Fibroblast of skin of abdomen (primary cell): Measurements from ENCODE around the gene PSMB3.

Experiments
- DNase-seq: peaks from one replicate; pipeline ENCODE4 v3.0.0-alpha.2; 2013

The PSMB3 gene

DNA sequence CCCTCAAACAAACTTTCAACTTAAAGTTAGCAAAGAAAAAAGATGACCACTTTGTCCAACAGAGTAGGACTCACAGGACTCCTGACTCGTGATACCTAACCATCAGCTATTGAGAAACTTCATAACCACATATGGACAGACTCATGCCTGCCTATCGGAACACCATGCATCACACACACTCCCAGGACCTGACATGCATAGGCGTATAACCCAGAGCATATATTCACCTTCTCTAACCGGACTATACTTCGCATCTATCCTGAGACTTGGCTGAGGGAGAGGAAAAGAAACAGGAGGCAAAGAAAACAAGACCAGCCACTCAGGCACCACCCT lies 44.6 kb downstream of the PSMB3 start:
- DNase-seq = no peak

DNA sequence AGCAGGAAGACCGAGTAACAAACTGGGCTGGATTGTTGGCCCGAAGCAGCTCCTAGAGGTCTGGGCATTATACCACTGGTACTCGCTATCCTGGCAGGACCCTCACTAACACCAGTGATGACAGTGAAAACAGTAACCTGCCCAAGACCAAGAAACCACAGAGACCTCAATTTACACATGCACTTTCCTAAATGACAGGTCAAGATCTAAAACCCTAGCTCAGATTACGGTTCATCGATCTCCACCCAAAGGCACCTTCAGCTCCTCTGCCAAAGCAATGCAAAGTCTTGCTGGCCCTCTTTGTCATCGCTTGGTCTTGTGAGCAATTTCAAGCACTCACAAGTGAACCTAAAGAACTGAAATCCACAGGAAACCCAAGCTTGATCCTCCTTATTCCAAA lies 45.3 kb downstream of the PSMB3 start:
- DNase-seq = no peak

DNA sequence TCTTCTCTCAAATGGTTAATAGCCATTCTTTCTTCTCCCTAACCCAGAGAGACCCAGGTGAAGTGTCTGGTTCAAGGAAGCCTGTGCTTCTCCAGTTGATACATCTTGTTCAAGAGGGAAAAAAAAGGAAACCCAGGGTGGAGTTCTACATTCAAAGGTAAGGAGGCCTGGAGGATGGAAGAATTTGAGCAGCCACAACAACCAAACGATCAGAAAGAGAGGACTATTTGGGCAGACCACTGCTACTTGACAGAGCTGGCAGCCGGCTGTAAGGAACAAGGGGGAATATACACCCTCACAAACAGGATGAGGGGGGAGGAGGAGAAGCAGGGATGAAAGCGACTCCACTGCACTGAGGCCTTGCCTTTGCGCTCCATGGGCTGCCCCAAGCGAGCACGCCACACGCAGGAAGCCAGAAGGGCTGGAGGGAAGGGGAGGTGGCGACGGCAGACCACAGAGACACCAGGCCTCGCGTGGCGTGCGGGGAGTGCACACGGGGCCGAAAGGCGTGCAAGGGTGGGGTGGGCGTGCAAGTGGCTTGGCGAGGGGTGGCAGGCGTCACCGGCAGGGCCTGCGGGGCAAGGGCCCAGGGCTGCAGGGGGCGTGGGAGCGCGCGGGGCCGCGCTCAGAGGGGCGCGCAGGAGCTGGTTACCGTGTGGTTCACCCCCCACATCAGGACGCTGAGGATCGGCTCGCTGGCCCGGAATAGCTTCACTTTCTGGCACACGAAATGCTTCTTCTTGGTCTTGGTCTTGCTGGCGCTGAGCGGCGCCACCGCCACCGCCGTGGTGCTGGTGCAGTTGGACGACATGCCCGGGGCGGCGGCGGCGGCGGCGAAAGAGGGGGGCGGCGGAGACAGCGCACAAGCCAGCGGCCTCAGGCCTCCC lies 46.3 kb downstream of the PSMB3 start:
- peak; percentile 41 for DNase-seq

DNA sequence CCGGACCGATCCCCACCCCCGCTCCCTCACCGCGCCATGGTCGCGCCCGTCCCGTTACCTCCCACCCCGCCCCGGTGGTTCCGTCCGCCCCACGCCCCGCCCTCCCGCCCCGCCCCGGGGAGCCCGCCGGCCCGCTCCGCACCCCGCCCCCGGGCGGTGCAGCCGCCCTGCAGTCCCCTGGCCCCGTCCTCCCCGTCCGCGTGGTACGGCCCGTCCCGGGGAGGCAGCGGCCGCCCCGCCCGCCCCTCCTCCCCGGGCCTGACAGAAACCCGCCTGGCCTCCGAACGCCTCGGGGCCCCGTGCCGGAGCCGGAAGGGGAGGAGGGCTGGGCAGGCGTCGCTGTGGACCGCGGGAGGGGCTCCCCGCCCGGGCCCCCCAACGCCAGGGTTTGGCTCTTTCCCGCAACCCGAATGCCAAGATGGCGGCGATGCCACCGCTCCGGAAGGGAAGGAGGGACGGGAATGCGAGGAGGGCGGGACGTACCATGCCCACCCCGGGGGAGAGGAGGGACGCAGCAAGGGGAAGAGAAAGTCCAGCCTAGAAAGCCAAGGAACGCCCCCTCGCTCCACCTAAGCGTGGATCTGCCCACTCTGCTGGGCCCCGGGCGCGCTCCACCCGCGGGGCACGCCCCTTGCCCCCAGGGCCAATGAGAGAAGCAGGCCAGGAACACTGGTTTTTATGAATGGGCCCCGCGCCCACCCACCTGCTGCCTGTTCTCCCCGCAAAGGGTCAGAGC lies 47.1 kb downstream of the PSMB3 start, which contains the start of gene PIP4K2B:
PIP4K2B (minus strand) TSS at position 56 of the 736 bp plus-strand sequence. CDS start 132 bp downstream, outside the sequence.
- peak; percentile 99 for DNase-seq

DNA sequence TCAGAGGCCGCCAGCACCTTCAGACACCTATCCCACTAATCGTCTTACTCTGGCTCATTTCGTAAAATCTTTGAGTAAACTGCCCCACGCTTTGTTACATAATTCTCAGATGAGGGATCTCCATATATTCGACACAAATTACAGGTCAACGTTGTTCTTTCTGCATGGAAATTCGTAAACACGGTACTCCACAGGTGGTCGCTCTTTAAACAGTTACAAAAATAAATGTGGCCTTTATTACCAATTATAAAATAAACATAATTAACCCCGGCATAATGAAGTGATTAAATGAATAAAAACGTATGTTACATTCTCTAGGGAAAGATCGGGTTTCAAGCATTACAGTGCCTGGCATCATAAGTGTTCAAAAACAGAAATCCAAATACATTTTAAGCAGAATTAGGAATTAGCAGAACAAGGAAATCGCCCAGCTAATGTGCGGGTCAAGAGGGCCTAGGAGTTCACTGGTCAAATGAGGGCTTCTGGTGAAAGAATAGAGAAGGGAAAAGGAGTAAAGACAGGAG lies 47.8 kb downstream of the PSMB3 start:
- no peak for DNase-seq

DNA sequence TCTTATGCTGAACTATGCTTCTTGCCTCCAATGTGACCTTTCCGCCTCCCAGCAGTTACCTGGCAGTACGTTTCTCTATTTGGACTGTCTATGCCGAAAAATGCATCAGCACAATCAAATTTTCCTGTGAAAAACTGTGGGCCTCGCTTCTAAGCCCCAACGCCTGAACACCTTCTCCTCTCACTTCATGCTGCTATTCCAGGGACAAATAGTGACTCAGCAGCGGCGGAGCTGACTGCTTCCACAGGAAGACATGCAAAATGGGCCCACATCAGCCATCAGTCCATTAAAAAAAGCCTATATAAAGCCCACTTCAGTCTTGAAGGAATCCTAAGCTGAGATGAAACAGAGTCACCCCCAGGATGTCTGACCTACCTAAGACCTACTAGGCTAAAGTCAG lies 57.3 kb downstream of the PSMB3 start:
- no peak for DNase-seq
